ENCODE results near the gene DENND4B.
"Not testable (repeated sequence)": the region's sequence is repeated elsewhere in the genome, so short reads cannot be mapped to it uniquely, and the experiment has no call there.

The DENND4B gene

DNA sequence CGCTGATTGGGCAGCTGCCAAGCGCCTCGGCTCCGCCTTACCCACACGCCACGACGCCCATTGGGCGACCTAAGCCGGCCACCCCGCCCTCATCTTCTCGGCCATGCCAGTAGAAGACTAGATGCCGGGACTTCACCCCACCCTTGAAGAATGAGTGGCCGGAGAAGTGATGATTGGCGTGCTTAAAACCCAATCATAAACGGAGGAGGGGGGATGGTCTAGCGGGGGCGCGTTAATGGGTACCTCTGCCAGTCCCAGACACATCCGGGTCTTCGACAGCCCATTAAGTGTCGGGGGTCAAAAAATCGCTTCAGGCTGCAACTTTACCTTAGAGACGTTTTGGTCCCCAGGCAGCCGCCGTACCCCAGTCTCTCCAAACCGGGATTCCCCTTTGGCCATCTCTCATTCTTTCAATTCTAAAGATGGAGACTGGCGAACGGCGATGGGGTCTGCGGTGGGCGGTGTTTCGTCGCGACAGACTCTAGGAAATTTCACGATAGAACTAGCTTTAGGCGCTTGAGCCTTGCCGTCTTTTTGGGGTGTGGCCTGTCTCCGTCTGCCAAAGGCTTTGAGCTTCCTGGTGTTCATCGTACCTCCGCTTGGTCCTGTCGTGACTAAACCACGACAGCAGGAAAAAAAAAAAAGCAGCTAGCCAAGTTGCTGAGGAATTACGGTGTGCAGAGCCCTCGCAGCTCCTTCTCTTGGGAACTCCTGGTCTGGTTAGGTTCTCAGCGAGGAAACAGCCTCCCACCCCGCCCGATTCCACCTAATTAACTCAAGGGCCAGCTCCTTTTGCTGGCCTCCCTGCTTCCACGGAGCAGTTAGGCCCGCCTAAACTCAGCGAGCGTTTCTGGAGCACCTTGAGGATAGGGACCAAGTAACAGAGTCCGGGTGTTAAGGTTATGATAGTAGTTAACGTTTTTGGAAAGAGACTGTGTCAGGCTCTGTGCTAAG is 23.3 kb downstream of the DENND4B start, which contains the start of gene GATAD2B:
TSS of gene GATAD2B (minus strand) at position 1 of the 954 bp plus-strand sequence. CDS start 94,625 bp downstream, outside the sequence.
- peak; percentile 99 for DNase-seq

DNA sequence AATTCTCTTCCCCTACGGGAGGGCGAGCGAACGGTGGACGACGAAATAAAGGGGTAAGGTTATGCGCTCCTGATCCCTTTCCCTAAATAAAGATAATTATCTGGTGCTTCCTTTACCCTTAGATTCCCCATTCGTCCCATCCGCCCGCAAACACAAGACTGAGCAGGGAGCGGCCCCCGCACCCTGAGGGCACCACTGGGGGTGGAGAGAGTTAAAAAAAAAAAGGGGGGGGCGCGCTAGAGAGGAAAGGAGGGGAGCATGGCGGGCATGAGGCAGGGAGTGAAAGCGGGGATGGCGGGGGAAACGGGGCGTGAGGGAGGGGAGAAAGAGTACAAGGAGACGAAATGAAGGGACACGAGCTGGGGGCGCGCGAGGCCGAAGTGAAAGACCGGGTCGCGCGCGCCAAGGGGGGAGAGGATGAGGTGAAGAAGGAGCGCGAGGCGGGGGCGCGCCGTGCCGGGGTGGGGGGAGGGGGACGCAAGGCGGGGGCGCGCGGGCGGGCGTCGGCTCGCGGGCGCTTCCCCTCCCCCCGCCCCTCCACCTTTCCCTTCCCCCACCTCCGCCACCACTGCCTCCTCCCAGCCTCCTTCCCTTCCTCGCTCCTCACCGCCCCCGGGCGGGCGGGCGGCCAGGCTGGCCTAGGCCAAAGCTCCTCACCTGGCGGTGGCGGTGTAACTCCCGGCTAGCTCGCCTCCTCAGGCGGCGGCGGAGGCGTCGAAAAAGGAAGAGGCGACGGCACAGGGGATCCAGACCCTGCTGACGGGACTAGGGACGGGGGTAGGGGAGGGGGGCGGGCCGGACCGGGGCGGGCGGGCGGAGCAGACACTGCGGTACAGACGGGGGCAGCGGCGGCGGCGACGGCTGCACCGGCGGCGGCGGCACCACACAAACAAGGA is 24.2 kb downstream of the DENND4B start:
- DNase-seq: peak; percentile 62 to 70

- peak in 1 of 2 donors; percentile 12 for DNase-seq
Observed at GRCh38 chr1:153921803-153922075, 24.8 kb downstream of the DENND4B start.

- no peak for DNase-seq
Observed at GRCh38 chr1:153921080-153921802, 25.3 kb downstream of the DENND4B start.

DNA sequence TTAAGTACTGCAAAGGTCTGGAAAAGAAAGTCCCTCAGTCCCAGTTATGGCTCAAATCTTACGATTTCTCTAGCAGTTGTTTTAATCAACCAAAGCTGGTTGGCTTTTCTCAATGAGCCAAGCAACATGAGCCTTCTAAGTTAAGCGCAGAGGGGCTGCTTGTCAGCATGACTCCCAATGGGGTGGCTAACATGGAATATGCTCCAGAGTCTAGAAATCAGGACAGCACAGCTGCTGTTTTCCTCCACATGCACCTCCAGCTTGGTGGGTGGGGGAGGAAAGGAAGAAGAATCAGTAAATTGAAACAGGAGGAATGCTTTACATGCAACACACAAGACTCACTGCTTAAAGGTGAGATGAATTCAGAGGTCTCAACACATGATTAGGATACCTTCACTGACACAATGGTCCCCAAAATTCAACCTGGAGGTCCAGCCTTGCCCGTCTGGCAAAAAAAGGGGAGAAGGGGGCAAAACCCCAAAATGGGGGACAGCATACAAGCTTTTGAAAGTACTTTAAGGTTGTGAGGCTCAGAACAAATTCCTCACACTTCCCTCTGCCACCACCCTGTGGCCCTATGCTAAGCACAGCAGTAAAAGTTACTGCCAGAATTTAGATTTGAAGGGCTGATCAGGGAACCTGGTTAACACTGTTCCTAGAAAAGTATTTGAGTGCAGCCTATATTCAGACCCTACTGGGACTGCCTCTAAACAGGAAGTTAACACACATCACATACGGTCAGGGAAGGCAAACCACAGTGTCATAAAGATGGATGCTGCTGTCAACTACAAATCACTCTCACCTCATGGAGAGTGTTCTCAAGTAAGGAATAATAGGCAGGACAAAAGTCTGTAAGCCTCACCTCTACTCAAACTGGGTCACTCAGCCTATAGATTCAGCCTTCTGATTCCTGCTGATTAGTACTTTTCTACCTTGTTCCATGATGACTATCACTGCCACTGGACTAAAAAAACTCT is 26.4 kb downstream of the DENND4B start:
- DNase-seq: no peak

GRCh38 chr1:153916297-153916696 is 30.2 kb downstream of the DENND4B start:
- no peak for DNase-seq

GRCh38 chr1:153912349-153912748 is 34.2 kb downstream of the DENND4B start:
- DNase-seq: no peak

- DNase-seq: not testable (repeated sequence)
Observed at GRCh38 chr1:153910560-153910959, 36.0 kb downstream of the DENND4B start.

GRCh38 chr1:153908071-153908470 is 38.4 kb downstream of the DENND4B start:
- DNase-seq: no peak

- DNase-seq: no peak
Observed at GRCh38 chr1:153907134-153907533, 39.4 kb downstream of the DENND4B start.

DNA sequence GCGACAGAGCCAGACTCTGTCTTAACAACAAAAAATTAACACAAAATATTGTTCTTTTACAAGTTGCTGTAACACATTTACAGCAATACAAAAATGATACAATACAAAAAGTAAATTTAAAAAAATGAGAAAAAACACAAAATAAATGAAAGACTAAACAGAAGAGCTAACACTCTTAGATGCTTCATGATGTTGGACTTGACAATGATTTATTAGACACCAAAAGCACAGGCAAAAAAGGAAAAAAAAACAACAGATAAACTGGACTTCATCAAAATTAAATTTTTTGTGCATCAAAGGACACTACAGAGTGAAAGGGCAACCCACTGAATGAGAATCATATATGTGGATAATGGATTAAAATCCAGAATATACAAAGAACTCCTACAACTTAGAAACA is 40.1 kb downstream of the DENND4B start:
- no peak for DNase-seq

GRCh38 chr1:153905908-153906307 is 40.6 kb downstream of the DENND4B start:
- not testable (repeated sequence) for DNase-seq

DNA sequence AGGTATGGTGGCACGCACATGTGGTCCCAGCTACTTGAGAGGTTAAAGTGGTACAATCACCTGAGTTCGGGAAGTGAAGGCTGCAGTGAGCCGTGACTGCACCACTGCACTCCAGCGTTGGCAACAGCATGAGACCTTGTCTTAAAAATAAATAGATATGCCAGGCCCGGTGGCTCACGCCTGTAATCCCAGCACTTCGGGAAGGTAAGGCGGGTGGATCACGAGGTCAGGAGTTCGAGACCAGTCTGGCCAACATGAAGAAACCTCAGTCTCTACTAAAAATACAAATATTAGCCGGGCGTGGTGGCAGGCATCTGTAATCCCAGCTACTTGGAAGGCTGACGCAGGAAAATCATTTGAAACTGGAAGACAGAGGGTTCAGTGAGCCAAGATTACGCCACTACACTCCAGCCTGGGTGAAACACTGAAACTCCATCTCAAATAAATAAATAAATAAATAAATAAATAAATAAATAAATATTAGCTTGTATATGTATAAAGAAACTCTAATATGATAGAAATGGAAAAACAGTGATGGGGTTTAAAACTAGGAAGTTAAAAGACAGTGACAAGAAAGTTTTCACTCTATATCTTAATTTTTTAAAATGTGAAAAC is 42.6 kb downstream of the DENND4B start:
- no peak for DNase-seq

DNA sequence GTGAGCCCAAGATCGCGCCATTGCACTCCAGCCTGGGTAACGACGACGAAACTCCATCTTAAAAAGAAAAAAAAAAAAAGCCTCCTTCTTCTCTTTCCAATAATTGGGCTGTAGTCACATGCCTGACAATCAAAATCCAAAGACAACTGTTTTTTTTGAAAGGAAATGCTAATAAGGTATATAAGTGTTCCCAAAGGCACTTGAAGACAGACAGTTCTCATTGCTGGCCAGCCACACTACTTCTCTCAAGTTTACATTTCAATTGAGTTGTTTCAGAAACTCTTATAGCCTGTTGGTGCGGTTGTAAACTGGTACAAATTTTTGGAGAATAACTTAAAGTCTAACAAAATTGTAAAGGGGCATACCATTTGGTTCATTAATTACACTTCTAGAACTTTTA is 47.0 kb downstream of the DENND4B start:
- DNase-seq: no peak

- DNase-seq: not testable (repeated sequence)
Observed at GRCh38 chr1:153895866-153896265, 50.7 kb downstream of the DENND4B start.

DNA sequence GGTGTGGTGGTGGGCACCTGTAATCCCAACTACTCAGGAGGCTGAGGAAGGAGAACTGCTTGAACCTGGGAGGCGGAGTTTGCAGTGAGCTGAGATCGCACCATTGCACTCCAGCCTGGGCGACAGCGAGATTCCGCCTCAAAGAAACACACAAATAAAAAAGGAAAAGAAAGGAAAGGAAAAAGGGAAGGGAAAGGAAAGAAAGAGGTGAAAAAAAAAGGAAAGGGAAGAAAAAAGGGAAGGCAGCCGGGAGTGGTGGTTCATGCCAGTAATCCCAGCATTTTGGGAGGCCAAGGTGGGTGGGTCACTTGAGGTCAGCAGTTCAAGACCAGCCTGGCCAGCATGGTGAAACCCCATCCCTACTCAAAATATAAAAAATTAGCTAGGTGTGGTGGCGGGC is 55.5 kb downstream of the DENND4B start:
- not testable (repeated sequence) for DNase-seq

DNA sequence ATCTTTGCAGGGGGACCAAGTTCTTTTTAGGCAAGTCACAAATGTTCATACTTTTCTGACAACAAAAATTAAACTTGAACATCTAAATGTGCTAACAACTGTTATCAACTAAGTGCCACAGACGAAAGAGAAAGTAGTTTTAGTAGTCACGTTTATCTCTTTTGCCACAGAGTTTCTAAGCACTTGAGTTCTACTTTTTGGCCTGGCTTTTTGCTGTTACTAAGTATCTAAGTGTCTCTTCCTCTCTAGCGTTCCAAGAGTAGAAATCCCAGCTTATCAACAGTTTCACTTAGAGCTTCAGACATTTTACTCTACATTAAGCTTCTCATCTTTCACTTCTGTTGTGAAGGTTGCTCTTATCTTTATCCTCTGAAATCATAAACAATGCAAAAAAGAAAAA is 58.0 kb downstream of the DENND4B start:
- no peak for DNase-seq

DNA sequence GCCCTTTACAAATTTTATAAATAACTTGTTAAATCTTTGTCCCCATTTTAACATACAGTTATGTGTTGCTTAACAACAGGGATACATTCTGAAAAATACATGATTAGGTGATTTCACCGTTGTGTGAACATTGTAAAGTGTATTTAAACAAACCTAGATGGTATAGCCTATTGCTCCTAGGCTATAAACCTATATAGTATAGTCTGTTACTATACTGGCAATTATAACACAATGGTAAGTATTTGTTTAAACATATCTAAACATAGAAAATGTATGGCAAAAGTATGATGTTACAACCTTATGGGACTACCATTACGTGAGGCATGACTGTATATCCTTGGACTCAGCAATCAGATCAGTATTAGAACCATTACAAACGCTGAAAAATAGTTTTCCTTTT is 60.4 kb downstream of the DENND4B start:
- no peak for DNase-seq

GRCh38 chr1:153883223-153883622 is 63.3 kb downstream of the DENND4B start:
- no peak for DNase-seq

DNA sequence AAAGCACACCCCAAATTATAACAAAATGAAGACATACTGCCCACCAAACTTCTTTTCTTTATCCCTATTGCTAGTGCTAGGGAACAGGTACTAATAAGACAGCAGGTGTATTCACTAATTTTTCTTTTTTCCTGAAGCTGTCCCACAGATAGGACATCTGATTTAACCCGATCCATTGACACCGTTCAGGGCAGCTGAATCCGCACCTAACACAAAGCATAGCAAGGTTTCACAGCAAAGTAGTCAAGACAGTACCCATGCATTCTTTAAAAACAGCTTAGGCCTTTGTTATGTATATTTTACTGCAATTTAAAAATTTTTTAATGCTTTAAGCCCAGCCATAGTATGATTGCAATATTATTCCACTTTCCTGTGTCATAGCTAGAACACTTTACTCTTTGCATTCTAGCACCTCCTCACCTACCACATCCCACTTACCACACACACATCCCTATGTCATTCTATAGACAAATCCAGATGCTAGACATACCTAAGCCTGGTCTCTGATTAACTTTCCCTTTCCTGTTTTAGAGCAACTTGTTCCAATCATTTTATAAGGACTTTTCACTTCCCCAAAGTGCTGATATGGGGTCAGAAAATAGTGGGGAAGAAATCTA is 64.1 kb downstream of the DENND4B start:
- no peak for DNase-seq

DNA sequence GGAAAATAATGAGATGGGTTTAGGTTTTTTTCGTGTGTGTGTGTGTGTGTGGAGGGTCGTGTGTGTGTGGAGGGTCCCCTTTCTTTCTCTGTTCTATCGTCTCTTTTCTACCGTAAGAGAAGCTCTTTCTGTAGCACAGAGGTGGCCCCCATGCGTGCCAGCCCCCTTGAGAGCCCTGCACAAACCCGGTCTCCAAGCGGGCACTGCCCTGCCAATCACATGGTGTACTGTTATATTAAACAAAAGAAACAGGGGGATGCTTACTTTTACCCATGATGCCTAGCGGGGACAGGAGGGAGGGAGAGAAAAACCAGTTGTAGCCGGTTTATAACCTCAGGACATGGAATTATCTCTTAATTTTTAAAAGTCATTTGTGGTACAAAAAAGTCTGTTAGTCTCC is 64.8 kb downstream of the DENND4B start:
- DNase-seq: no peak
